GM20000 (cell line): ENCODE data around the gene RPL21.

Experiments
- DNase-seq: peaks from one replicate; pipeline ENCODE4 v3.0.0; 2012; ENCODE audit warnings: low spot score
- CTCF ChIP-seq: IDR thresholded peaks from 2 replicates; pipeline ENCODE4 v1.5.1; 2012; ENCODE audit warnings: mild to moderate bottlenecking, control low read depth; ENCODE audit errors: extremely low read depth, missing control alignments

The RPL21 gene

GRCh38 chr13:27270594-27271520 lies 19.5 kb downstream of the RPL21 start, which contains the start of gene RASL11A:
RASL11A (plus strand) TSS chr13:27270830; CDS start chr13:27270945, 115 bp downstream.
- peak; percentile 86 for DNase-seq
- TF ChIP-seq CTCF: peak; percentile 89

- TF ChIP-seq CTCF: no peak
- DNase-seq: no peak
Measured at GRCh38 chr13:27271570-27272096, 20.3 kb downstream of the RPL21 start.

GRCh38 chr13:27273658-27274425 lies 22.5 kb downstream of the RPL21 start:
- DNase-seq: no peak
- TF ChIP-seq CTCF: no peak

GRCh38 chr13:27274631-27275030 lies 23.3 kb downstream of the RPL21 start:
- no peak for TF ChIP-seq CTCF
- DNase-seq: no peak

GRCh38 chr13:27276188-27276587 lies 24.8 kb downstream of the RPL21 start:
- TF ChIP-seq CTCF: no peak
- DNase-seq: no peak

GRCh38 chr13:27279506-27279905 lies 28.1 kb downstream of the RPL21 start:
- TF ChIP-seq CTCF: no peak

GRCh38 chr13:27280009-27280656 lies 28.8 kb downstream of the RPL21 start:
- DNase-seq: no peak
- TF ChIP-seq CTCF: no peak

More at GRCh38 chr13:27279506-27279905, 28.1 kb downstream of the RPL21 start:
- no peak for DNase-seq
